Activated CD4-positive, alpha-beta T cell treated with anti-CD3 and anti-CD28 coated beads, Interleukin-2, Interleukin-6, amounts not matched to agents 100 ng/mL and 50 ng/mL, durations not matched to agents 16 hours and 8 hours (primary cell): ENCODE data around the gene PLD1.

ENCODE experiments used
- DNase-seq: peaks from one replicate; pipeline ENCODE4 v3.0.0-alpha.2; 2020

The PLD1 gene

DNA sequence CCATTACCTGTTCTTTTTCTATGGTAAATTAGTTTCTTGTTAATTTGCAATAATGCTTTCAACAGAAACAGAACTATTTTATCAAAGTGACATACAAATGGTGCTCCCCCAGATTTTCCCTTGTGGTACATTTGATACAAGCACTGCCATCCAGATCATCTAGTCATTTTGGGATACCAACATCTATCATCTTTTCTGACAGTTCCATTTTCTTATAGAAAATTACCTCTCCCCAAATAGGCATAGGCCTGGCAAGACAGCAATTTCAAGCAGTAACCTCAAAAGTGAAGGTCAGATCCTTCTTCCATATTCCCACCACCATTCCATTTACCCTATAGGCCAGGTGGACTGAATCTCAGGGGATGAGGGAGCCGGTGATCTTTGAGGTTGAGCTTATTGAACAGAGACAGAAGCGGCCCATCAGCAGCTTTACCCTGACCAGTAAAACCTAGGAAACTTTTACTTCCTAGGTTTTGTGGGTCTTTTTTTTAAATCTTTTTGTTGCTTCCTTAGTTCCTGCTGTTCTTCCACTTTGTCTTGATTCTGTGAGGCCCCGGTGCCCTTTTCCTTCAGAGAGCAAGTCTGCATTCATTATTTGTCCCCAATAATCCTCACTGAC, 3.1 kb upstream of the PLD1 start:
- DNase-seq = no peak

DNA sequence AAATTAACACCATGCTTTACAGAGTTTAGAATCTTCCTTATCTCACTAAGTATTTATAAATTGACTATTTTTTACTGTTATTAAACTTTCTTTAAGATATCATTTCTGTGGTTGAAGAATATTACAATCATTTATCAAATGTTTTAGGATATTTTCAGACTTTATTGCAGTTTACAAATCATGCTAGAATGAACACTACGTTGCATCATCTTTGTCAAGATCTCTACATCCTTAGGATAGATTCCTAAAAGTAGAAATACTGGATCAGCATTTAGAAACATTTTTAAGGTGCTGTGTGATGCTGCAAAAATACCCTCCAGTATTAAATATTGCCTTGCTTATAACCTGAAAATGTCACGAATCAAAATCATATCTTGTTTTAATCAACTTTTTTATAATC, 2.5 kb upstream of the PLD1 start:
- no peak for DNase-seq

DNA sequence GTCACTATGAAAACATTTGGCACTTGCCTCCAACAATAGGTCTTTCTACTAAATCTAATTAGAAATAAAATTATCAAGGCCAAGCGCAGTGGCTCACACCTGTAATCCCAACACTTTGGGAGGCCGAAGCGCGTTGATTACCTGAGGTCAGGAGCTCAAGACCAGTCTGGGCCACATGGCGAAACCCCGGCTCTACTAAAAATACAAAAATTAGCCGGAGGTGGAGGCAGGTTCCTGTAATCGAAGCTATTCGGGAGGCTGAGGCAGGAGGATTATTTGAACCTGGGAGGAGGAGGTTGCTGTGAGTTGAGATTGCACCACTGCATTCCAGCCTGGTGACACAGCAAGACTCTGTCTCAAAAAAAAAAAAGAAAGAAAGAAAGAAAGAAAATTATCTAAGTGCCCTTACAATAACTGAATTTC, 1.6 kb upstream of the PLD1 start:
- no peak for DNase-seq

DNA sequence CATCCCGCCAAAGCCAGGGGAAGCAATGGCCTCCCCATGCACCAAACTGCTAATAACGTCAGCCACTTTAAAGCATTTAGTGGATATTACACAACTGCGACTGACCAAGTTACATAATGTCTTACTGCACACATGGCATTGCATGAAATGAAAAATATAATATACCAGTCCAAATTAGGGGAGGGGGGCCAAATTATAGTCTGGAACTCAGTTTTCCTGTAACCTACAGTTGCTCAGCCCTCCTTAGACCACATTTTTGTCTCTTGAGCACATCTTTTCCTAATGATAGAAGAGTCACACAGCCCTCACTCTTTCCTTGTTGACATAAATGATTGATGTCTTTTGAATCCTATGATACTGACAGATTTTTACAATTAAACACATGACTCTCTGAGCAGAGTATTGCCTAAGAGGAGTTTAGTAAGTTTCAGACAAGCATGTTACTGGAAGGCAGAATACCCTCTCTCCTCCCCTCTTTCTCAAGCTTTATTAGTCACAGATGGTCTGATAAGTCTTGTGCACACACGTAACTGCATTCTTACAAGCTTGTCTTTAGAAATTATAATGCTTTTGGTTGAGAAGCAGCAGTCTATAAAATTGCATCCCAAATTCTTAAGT, 1.1 kb upstream of the PLD1 start:
- no peak for DNase-seq

DNA sequence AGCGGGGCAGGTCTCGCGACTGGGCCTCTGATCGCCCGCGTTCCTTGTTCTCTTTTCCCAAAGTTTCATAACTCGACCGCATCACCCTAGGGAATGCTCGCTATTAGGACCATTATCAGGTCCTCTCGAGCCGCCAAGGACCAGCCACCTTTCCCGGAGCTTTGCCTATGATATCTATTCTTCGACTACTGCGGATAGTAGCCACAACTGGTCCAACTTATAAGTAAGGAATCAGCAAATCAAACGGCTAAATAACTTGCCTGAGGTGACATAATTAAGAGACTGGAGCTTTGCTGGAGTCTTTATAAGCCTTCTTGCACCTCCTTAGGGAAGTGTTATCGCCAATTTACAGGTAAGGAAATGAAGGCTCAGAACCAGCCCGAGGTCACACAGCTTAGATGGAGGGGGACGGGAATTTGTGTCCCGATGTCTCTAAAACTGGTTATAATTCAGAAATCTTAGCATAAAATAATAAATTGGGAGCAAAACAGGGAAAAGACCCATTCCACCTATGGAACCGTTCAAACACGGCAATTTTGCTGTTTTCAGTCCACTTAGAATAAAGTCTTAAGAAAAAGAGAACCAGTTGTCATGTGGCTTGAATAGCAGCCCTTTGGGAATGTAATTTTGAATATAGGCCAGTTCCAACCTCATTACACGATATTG, 479 bp upstream of the PLD1 start:
- no peak for DNase-seq

DNA sequence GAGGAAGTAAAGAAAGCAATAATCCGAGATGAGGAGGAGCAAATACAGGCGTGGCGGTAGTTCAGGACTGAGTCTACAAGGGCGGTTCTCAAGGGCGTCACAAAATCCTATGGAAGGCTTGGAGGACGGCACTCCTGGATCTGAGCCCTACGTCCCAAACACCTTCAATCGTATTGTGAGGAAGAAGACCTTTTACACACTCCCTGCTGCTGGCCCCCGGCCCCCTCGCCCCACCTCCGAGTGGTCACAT, 747 bp downstream of the PLD1 start:
- DNase-seq = peak; percentile 28

DNA sequence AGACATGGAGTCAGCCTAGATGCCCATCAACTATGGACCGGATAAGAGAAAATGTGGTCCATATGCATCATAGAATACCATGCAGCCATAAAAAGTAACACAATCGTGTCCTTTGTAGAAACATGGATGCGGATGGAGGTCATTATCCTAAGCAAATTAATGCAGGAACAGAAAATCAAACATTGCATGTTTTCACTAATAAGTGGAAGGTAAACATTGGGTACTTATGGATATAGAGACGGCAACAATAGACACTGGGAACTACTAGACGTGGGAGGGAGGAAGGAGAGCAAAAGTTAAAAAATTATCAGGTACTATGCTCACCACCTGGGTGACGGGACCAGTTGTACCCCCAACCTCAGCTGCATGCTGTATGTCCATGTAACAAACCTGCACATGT, 2.5 kb downstream of the PLD1 start:
- no peak for DNase-seq

DNA sequence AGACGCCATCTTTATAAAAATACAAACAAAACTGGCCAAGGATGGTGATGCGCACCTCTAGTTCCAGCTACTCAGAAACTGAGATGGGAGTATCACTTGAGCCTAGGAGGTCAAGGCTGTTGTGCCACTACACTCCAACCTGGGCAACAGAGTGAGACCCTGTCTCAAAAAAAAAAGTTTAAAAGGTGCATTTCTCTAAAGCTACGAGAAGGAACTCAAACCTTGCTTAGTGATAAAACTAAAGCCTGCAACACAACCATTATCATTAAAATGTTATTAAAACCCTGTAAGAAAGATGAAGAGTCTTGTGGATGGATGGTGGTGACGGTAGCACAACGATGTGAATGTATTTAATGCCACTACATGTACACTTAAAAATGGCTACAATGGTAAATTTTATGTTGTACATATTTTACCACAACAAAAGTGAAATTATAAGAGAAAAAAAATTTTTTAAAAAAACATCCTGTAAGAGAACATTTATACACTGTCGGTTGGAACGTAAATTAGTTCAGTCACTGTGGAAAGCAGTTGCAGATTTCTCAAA, 3.1 kb downstream of the PLD1 start:
- no peak for DNase-seq

DNA sequence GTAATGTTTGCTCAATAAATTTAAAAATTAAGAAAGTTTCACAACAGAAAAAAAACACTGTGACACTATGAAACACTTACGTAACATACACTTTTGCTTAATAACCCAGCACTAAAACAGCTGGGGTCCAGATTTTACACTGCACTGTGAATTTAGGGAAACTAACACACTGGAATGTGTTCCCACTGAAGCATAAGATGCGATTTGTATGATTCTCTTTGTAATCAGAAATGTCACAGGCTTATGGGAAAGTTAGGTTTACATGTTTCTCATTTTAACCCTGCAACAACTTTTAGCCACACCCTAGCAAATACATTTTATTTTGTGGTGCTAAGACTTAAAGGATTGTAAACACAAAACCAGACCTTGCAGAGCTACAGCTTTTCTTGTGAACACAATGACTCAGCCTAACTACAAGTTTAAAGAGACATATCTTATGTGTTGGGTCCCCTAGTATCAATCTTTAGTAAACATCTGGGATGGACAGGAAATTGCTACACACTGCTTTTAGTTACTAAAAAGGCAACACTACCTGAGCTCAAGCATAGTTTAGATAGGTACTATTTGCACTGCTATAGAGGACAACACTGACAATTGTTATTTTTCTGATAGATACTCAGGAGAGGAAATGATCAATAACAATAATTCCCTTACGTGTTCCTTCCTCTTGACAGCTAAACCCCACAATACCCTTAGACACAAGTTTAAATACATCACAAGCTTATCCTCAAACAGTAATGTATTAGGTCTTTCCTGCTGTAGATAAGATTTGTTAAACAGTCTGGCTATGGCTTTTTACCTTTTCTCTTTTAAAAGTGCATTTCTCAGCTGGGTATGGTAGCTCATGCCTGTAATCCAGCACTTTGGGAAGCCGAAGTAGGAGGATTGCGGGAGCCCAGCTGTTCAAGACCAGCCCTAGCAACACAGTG, 3.8 kb downstream of the PLD1 start:
- DNase-seq = peak; percentile 44

DNA sequence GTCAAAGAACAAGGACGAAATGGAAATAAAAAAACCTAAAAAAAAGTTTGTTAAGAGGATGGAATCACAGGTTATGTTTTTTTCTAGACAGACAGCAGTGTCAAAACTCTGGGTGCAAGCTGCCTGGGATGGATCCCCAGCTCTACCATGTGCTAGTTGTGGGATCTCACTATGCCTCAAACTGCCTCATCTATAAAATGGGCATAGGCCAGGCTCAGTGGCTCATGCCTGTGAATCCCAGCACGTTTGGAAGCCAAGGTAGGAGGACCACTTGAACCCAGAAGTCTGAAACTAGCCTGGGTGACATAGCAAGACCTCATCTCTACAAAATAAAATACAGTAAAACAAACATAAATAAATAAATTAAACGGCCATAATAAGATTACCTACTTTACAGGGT, 4.6 kb downstream of the PLD1 start:
- no peak for DNase-seq

DNA sequence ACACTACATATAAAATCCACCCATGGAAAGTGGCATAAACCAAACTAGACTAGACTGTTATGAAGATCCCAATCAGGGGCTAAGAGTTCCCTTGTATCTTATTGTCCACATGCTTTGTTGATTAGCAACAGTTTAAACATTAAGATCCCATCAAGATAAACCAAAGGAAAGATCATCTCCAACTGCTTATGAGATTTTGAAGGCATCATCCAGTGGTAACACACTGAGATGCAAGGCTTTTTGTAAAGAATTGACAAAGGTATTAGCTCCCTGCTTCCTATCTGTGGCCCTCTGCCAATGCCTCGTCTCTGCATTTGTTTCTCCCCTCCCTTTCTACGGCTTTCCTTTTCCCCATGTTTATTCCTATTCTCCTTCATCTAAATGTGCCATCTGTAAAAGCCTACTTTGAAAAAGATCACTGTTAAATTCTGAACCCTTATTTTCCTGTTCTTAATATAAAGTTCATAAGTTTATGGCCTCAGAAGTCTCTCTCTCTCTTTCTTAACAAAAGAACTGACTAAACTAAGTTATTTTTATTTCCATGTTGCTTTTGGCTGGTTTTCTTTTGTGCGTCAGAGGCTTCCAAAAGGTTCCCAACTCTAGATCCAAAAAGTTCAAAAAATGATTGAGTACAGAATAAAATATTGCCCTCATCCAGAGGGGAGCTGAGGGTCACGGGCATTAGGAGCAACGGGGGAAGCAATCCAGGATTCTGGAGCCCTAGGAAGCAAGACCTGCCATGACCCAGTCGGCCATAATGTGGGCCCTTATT, 5.5 kb downstream of the PLD1 start:
- DNase-seq = no peak

DNA sequence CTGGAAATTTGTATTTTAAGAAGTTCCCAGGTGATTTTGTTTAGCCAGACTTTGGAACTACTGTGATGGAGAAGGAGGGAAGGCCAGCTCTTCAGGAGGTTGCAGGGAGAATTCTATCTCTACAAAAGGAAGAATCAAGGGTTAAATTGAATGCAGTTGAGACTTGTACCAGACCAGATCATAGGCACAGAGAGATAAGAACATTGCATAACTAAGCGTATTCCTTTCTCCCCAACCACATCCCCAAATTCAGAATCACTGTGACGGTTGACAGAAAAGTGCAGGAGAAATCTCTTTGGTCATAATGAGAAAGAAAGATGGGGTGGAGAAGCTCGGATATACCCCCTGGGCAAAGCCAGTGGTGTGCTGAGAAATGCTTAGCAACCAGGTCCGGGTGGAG, 7.2 kb downstream of the PLD1 start:
- no peak for DNase-seq

DNA sequence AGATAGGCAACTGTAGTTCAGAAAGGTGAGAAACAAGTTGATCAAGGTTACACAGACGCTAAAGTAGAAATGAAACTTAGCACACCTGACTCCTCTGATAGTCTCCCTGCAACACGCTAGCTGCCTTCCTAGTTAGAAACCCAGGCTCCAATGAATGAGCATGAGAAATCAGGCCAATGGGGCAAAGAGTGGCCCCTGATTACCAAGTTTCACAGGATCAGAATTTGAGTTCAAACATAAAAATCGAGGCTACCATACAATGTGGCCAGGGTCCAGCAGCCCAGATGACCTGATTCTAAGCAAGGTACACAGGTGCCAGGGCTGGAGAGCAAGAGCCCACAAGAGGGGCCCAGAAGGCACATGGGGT, 7.7 kb downstream of the PLD1 start:
- DNase-seq = no peak

DNA sequence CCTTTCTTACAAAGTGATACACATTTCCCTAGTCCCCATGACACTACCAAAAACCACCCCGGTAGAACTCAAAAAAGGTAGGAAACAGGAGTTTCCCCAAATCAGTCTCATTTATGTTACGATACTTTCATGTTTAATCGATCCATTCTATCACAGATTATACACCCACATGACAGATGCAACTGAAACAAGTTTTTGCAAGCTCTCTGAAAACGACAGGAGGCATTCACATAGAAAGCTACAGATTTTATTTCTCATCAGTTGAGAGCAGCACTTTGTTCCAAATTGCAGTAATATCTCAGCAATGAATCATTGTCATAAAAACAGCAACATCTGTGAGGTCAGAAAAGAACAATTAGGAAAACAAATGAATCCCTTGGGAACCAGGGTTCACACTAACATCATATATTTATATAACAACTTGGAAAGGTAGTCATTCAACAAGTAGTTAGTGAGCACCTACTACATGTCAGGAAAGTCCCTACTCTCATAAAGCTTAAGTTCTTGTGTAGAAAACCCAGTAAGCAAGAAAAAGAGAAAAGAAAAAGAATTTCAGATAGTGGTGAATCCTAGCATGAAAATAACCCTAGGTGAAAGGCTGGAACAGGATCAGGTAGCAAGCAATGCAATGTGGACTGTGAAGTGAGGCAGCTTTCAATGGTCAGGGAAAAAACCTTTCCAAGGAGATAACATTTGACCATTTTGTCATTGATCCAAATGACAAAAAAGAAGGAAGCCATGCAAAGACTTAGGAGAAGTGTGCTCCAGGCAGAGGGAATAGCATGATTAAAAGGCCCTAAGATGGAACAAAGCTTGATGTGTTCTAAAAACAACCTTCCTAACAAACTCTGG, 8.3 kb downstream of the PLD1 start:
- DNase-seq = no peak

DNA sequence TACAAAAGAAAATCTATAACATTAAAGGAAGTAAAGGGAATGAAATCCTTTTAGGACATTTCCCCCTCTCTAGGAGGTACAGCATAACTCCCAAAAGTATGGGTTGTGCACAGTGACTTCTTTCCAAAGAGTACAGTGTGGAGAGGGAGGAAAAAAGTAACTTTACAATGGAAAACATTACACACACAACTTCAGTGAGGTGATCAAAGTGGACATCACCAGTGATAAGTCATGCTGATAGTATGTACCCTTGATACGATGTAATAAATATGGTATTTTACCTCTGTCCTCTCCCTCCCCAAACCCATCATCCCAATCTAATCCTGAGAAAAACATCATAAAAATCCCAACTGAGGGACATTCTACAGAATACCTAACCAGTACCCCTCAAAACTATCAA, 10.8 kb downstream of the PLD1 start:
- no peak for DNase-seq

DNA sequence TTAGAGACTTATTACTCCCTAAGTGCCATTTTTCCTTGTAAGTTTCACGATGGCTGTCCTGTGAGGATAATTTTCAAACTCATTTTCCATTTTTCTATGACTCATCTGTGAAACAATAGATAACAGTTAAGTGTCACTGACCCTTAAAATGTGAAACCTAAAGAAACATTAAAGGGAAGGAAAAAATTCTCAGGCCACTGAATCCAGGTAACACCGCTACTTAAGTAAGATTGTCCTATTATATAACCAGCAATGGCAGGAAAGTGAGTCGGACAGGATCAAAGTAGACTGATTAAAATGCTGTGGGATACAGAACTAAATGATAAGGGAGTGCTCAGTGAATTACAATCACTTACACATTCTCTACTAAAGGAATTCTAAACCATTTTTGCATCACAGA, 12.4 kb downstream of the PLD1 start:
- DNase-seq = no peak

DNA sequence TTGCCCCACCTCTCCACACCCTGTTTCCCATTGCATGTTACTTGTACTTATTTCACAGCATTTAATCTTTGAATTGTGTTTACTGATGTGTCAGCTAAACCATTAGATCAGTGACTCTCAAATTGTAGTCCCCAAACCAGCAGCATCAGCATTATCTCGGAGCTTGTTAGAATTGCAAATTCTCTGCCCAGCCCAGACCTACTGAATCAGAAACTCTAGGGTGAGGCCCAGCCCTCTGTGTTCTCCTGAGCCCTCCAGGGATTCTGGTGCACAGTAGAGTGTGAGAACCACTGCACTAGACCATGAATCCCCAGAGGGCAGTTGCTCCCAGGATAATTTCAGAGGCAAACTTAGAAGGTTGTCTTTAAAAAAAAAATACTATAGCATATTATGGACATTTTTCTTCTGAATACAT, 13.0 kb downstream of the PLD1 start:
- no peak for DNase-seq

DNA sequence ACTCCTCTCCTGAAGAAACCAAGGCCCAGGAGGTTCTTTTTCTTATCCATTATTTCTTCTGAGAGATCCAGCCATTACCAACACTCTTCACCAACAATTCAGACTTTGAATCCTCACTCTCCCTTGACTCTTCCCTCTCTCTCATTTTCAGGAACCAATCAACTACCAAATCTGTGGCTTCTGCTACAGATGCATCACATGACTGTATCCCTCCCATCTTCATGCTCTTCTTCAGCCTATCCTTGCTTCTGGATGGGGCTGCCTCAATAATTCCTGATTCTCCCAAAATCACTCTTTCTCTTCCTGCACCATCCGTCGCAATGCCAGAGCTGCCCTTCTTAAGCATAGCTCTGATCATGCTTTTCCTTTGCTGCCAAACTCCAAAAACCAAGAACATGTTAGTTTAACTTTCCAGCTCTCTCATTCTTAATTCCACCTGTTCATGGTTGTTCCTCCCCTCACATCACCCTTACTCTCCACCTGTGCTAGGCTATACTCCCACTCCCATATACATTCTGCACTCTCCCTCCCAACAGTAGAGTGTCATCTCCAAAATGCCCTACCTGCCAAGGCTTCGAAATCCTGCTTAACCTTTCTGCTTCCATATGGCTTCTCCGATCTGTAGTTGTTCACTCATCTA, 13.5 kb downstream of the PLD1 start:
- no peak for DNase-seq

DNA sequence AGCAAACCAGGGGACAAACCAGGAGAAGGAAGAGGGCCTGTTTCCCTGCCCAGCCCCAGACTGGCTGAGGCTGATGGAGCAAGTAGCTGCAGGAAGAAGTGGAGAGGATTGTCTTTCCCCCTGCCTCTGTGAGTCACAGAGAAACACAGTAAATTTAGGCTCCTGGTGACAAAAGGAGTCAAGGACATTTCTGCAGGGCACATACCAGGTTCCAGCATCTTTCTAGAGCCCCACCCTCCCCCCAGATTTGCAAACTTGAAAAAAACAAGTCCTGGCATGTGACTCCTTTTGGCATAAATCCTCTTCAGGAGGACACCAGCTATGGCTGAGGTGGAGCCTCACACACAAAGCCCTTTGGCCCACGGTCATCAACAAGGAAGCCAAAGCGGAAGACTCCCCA, 17.8 kb downstream of the PLD1 start:
- DNase-seq = no peak

DNA sequence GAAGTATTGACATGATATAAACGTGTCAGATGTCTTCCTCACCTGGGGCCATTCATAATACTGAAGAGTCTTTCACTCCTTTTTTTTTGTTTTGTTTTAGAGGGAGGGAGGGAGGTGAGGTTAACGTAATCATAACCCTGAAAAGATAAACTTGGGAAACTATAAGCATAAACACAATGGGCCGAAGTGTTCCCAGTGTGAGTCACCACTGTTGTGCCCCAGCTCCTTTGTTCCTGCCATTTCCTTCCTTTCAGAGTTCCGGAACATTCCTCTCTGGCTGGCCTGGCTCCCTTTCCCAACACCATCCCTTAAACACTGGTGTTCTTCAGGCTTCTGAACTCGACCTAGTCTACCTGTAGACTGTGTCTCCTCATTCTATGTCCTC, 18.6 kb downstream of the PLD1 start:
- DNase-seq = no peak

DNA sequence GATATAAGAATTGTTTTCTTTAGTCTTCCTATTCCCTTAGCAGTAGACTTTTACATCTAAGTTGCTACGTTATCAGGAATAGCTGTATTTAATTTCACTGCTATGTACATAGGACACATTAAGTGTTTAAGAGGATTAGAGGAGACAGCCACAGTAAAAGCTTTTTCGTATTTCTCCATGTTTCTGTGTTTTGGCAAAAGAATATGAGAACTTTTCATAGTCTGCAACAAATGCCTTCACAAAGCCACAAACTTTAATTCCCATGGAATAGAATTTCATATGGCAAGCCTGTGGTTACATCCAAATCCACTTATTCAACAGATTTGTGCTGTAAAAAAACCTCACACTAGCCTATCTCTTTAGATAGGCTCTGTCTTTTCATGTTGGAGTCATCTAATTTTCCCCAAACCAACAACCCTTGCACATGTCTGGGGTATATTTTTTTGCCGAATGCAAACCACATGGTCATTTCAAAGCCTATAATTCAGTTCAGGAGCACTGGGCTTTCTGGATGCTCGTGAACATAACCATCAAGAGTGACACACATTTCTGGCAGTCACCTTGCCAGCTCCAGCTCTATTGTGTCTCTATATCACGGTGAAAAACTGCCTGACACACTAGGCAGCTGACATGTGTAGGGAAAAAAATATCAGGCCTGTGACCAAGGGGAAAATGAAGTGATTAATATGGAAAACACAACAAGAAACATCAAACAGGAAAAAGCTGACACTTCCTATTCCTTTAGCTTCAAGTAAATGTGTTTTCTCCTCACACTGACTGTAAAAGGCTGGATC, 19.2 kb downstream of the PLD1 start:
- DNase-seq = no peak
